HG02588 (cell line): ENCODE measurements around the gene OR8B2.
"Not testable (repeated sequence)": the region's sequence is repeated elsewhere in the genome, so short reads cannot be mapped to it uniquely, and the experiment has no call there.

Experiments
- ATAC-seq: cut with Tn5 transposase; IDR thresholded peaks from one replicate; pipeline ENCODE4 v1.9.1; 2021; ENCODE audit warnings: mild to moderate bottlenecking, moderate library complexity; ENCODE audit not compliant: unreplicated experiment

The OR8B2 gene

DNA sequence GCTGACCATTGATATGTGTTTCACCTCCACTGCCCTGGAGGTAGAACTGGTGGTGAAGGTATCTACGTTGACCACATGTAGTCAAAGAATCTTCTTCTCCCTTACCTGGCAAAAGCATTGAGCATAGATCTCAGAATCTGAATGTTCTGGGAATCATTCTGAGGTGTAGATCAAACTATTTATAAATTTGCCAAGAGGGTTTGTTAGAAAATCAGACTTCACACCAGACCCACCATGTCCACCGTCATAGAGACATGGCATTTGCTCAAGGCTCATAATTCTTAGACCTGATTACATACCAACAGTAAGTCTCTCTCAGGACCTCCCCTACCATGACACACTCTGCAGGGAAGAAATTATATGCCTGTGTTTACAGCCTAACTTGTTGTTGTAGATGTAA lies at the start of gene OR8B2:
OR8B2 (minus strand) TSS at position 101 of the 400 bp plus-strand sequence. CDS start 1,156 bp downstream, outside the sequence.
- ATAC-seq = no peak

- no peak for ATAC-seq
Observed at GRCh38 chr11:124429599-124429998, 45.3 kb upstream of the OR8B2 start.

DNA sequence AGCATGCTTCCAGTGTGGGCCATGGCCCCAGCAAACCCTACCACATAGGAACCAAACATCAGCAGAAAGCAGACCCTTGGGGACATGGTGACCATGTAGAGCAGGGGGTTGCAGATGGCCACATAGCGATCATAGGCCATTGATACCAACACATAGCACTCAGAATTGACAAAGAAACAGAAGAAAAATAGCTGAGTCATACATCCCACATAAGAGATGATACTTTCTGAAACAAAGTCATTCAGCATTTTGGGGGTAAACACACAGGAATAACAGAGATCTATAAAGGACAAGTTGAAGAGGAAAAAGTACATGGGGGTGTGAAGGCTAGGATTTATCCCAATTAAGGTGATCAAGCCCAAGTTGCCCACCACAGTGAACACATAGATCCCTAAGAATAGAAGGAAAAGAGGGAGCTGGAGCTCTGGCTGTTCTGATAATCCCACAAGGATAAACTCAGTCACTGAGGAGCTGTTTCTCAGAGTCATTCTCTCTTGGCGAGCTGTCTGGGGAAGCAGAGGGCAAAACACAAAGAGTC lies 40.2 kb upstream of the OR8B2 start, which contains the start of gene OR8B4:
OR8B4 (minus strand) TSS at position 488 of the 538 bp plus-strand sequence; CDS start at position 488, 0 bp downstream.
- ATAC-seq = no peak

- ATAC-seq = no peak
Observed at GRCh38 chr11:124421043-124421442, 36.7 kb upstream of the OR8B2 start.

GRCh38 chr11:124415356-124415923 lies 31.1 kb upstream of the OR8B2 start:
- no peak for ATAC-seq

DNA sequence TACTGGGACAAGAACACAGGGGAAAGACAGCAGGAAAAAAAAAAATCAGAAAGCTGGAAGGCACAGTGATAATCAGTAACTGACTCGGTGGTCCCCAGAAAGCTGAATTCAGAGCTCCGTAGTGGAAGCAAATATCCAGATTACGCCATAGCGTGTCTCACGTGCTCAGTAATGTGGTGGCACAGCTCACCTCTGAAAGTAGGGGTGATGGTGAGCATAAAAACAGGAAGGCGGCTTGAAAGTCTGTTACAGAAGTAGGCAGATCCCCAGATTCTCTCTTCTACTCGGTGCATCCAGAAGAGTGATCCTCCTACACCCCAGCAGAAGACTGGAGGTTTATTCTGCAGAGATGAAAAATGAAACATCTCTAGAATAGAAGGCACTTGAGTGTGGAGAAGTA lies 25.6 kb upstream of the OR8B2 start:
- no peak for ATAC-seq

- no peak for ATAC-seq
Observed at GRCh38 chr11:124405581-124405980, 21.3 kb upstream of the OR8B2 start.

- not testable (repeated sequence) for ATAC-seq
Observed at GRCh38 chr11:124403186-124403585, 18.9 kb upstream of the OR8B2 start.

DNA sequence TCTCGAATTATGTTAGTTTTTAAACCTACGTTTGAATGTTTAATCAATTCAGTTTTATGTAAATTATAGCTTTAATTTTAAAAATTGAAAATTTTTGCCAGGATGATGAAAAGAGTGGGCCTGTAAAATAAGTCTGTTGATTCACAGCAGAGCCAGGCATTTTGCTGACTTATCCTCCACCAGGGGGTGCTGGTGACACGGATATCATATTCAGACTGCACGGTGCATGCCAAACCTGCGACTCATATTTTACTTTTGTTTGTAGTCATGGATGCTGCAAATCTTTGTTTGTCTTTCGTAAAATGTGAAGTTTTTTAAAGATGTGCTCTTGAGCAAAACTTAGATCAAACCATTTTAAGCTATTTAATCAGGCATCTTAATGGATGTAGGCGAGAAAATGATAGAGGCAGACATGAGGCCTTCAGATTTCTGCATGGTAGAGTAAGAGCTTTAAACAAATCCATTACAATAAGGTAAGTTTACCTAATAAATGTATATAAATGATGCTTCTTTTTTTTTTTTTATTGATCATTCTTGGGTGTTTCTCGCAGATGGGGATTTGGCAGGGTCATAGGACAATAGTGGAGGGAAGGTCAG lies 18.1 kb upstream of the OR8B2 start:
- ATAC-seq = peak; percentile 79

GRCh38 chr11:124398924-124399323 lies 14.6 kb upstream of the OR8B2 start, which contains the start of gene OR8B3:
Gene OR8B3 (minus strand): TSS chr11:124399024. CDS start chr11:124397351, 1,673 bp downstream.
- no peak for ATAC-seq

DNA sequence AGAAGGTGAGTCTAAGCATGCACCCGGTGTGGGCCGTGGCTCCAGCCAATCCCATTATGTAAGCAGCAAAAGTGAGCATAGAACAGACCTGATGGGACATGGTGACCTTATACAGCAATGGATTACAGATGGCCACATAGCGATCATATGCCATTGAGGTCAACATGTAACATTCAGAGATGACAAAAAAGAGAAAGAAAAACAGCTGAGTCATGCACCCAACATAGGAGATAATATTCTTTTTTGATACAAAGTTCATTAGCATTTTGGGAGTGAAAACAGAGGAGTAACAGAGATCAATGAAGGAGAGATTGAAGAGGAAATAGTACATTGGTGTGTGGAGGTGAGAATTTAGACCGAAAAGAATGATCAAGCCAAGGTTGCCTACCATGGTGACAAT lies 12.5 kb upstream of the OR8B2 start:
- not testable (repeated sequence) for ATAC-seq

GRCh38 chr11:124394408-124394807 lies 10.1 kb upstream of the OR8B2 start:
- ATAC-seq = no peak

- ATAC-seq = not testable (repeated sequence)
Observed at GRCh38 chr11:124382857-124383256, 1.4 kb downstream of the OR8B2 start.

DNA sequence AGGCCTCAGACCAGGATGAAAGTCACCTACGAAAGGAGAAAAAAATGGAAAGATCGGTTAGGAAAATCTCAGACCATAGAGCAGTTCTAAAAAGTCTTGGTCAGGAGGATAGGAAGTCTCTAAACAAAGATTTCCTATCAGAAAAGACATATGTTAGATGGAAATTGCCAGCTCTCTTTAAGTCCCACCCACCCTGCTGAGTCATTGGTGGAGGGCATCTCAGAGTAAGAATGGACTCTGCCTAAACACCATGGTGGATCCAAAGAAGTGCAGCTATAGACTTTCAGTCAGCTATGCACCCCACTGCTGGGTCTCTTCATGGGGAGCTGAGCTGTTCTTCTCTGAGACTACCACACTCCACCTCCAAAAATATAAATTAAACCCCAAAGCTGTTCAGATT lies 3.7 kb downstream of the OR8B2 start:
- ATAC-seq = no peak

GRCh38 chr11:124376280-124376679 lies 8.0 kb downstream of the OR8B2 start:
- no peak for ATAC-seq

DNA sequence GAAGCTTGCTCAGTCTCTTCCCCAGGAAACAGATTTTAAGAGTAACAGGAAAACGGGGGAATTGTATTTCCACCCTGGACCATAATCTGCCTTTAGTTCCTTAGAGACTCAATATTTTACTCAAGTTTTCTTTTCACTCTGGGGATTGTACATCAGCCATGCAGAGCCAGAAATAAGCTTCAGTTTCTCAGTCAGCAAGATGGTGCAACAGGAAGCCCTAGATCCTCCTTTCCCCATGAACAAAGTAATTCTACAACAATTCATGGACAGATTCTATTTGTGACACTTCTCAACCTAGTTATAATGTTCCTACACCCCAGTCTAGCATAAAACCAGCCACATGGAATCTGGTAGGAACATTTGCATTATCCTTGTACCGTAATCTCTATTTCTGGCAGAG lies 24.7 kb downstream of the OR8B2 start:
- no peak for ATAC-seq

DNA sequence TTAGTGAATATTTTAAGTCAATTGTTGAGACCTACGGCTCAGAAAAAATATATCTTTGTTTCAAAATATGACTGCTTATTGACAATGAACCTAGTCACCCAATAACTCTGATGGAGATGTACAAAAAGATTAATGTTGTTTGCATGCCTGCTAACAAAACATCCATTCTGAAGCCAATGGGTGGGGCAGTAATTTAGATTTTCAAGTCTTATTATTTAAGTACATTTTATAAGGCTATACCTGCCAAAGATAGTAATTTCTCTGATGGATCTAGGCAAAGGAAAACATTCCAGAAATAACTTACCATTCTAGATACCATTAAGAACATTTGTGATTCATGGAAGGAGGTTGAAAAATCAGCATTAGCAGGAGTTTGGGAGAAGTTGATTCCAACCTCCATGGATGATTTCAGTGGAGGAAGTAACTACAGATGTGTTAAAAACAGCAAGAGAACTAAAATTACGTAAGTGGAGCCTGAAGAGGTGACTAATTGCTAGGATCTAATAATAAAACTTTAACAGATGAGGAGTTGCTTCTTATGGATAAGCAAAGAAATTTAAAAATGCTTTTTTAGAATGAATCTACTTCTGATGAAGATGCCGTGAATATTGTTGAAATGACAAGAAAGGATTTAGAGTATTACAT lies 37.9 kb downstream of the OR8B2 start:
- ATAC-seq = no peak

- ATAC-seq = no peak
Observed at GRCh38 chr11:124344346-124344745, 40.0 kb downstream of the OR8B2 start.

DNA sequence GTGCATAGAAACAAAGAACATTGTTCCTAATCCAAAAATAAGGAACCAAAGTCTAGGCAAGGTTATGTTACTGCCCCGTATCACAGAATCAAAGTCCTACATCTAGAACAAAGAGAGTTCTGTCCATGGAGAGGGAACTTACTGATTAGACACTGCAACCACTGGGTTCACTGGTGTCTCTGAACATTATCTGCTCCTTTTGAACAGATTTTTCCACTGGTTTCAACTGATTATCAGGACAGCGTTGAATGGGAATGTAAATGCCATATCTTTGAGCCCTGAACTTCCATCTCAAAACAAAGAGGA lies 44.2 kb downstream of the OR8B2 start:
- no peak for ATAC-seq

DNA sequence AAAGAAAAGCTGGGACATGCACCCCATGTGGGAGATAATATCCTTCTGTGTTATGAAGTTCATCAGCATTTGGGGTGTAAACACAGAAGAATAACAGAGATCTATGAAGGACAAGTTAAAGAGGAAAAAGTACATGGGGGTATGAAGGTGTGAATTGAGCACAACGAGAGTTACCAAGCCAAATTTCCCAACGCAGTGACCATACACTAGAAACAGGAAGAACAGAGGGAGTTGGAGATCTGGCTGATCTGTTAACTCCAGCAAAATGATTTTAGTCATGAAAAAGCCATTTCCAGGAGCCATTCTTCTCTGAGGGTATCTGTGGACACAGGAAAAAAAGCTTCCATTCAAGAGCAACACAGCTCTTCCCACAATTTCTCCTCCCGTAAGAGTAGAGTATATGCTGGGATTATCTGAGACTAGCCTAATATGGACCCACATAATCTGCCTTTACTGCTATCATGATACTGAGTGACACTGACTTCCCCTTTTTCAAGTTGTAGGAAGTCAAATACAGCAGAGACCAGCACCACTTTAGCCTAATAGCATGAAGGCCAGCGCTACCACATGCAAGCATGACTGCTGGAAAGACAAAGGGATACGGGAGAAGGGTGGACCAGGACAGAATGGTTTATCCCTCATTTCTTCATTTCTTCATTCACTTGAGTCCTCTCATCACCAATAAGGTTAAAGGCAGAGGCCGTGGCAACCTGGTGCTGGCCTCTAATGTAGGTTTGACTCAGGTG lies 44.7 kb downstream of the OR8B2 start:
- no peak for ATAC-seq
